HG02852 (cell line): Measurements from ENCODE around the gene LRP1B.
"Not testable (repeated sequence)": the region's sequence is repeated elsewhere in the genome, so short reads cannot be mapped to it uniquely, and the experiment has no call there.

Experiments used
- ATAC-seq: cut with Tn5 transposase; IDR thresholded peaks from one replicate; pipeline ENCODE4 v1.9.1; 2021; ENCODE audit warnings: mild to moderate bottlenecking, moderate library complexity; ENCODE audit not compliant: unreplicated experiment

Gene LRP1B

GRCh38 chr2:140337061-140337460 lies 1793.8 kb downstream of the LRP1B start:
- no peak for ATAC-seq

GRCh38 chr2:140316345-140316744 lies 1814.5 kb downstream of the LRP1B start:
- no peak for ATAC-seq

- no peak for ATAC-seq
These were observed 1818.9 kb downstream of the LRP1B start for GRCh38 chr2:140311905-140312304.

- ATAC-seq = no peak
These were observed 1822.1 kb downstream of the LRP1B start for GRCh38 chr2:140308706-140309105.

- ATAC-seq = no peak
These were observed 1823.3 kb downstream of the LRP1B start for GRCh38 chr2:140307532-140307931.

GRCh38 chr2:140295767-140296166 lies 1835.0 kb downstream of the LRP1B start:
- peak; percentile 61 for ATAC-seq

- no peak for ATAC-seq
These were observed 1842.1 kb downstream of the LRP1B start for GRCh38 chr2:140288726-140289125.

- ATAC-seq = no peak
These were observed 1842.6 kb downstream of the LRP1B start for GRCh38 chr2:140288213-140288612.

GRCh38 chr2:140286377-140286776 lies 1844.4 kb downstream of the LRP1B start:
- ATAC-seq = no peak

- ATAC-seq = not testable (repeated sequence)
These were observed 1853.5 kb downstream of the LRP1B start for GRCh38 chr2:140277344-140277743.

GRCh38 chr2:140276661-140277060 lies 1854.2 kb downstream of the LRP1B start:
- ATAC-seq = no peak

- ATAC-seq = no peak
These were observed 1855.4 kb downstream of the LRP1B start for GRCh38 chr2:140275427-140275826.

- no peak for ATAC-seq
These were observed 1855.9 kb downstream of the LRP1B start for GRCh38 chr2:140274891-140275290.

GRCh38 chr2:140273958-140274357 lies 1856.9 kb downstream of the LRP1B start:
- no peak for ATAC-seq

GRCh38 chr2:140273408-140273807 lies 1857.4 kb downstream of the LRP1B start:
- ATAC-seq = no peak

GRCh38 chr2:140270224-140270623 lies 1860.6 kb downstream of the LRP1B start:
- ATAC-seq = no peak

GRCh38 chr2:140269000-140269399 lies 1861.8 kb downstream of the LRP1B start:
- no peak for ATAC-seq

GRCh38 chr2:140262908-140263307 lies 1867.9 kb downstream of the LRP1B start:
- ATAC-seq = no peak

- no peak for ATAC-seq
These were observed 1873.0 kb downstream of the LRP1B start for GRCh38 chr2:140257692-140258300.

GRCh38 chr2:140256080-140256479 lies 1874.7 kb downstream of the LRP1B start:
- peak; percentile 61 for ATAC-seq

- ATAC-seq = no peak
These were observed 1881.0 kb downstream of the LRP1B start for GRCh38 chr2:140249821-140250220.

GRCh38 chr2:140248623-140249022 lies 1882.2 kb downstream of the LRP1B start:
- no peak for ATAC-seq
